DOHH2 (cell line): ENCODE results near the gene MYH6.

Experiments
- H3F3A ChIP-seq: fragments of 200-600 bp; sonication (generic), shearing (Covaris generic); 2 replicates; pipeline ENCODE4 v1.6.0; 2016; ENCODE audit warnings: antibody characterized with exemption, mild to moderate bottlenecking; ENCODE audit not compliant: control insufficient read depth, insufficient read depth
- H3K27ac ChIP-seq: fragments of 200-600 bp; sonication (generic); 2 replicates; pipeline ENCODE4 v1.5.1; 2014; ENCODE audit warnings: low read depth, mild to moderate bottlenecking, low read length, moderate library complexity
- H3K27me3 ChIP-seq: fragments of 200-600 bp; sonication (generic); 2 replicates; pipeline ENCODE4 v1.6.1; 2014; ENCODE audit warnings: mild to moderate bottlenecking, low read length, mixed read lengths; ENCODE audit not compliant: control insufficient read depth
- H3K36me3 ChIP-seq: fragments of 200-600 bp; sonication (generic); 2 replicates; pipeline ENCODE4 v1.6.1; 2014; ENCODE audit warnings: mild to moderate bottlenecking, low read length, moderate library complexity, mixed read lengths; ENCODE audit not compliant: control insufficient read depth
- H3K4me1 ChIP-seq: fragments of 200-600 bp; sonication (generic); 2 replicates; pipeline ENCODE4 v1.6.1; 2014; ENCODE audit warnings: mild to moderate bottlenecking, low read length, mixed read lengths; ENCODE audit not compliant: control insufficient read depth
- H3K4me2 ChIP-seq: fragments of 200-600 bp; sonication (generic); 2 replicates; pipeline ENCODE4 v1.6.0; 2014; ENCODE audit warnings: mild to moderate bottlenecking, low read length, moderate library complexity
- H3K4me3 ChIP-seq: fragments of 200-600 bp; sonication (generic); 2 replicates; pipeline ENCODE4 v1.5.1; 2014; ENCODE audit warnings: mild to moderate bottlenecking, low read length, mixed read lengths
- H3K79me2 ChIP-seq: fragments of 200-600 bp; sonication (generic); 2 replicates; pipeline ENCODE4 v1.6.1; 2014; ENCODE audit warnings: mild to moderate bottlenecking, low read length, mixed read lengths; ENCODE audit not compliant: control insufficient read depth
- H3K9me2 ChIP-seq: fragments of 200-600 bp; sonication (generic); replicated peaks from 2 replicates; pipeline ENCODE4 v1.6.1; 2014; ENCODE audit warnings: mild to moderate bottlenecking, low read length, mixed read lengths; ENCODE audit not compliant: control insufficient read depth
- H3K9me3 ChIP-seq: fragments of 200-600 bp; sonication (generic); 2 replicates; pipeline ENCODE4 v1.6.1; 2014; ENCODE audit warnings: antibody characterized with exemption, low read length, mixed read lengths; ENCODE audit not compliant: control insufficient read depth, insufficient read depth
- H4K20me1 ChIP-seq: fragments of 200-600 bp; sonication (generic); 2 replicates; pipeline ENCODE4 v1.6.0; 2014; ENCODE audit warnings: low read depth, mild to moderate bottlenecking, antibody characterized with exemption, low read length, moderate library complexity; ENCODE audit not compliant: control insufficient read depth, insufficient read depth
- EZH2phosphoT487 ChIP-seq: fragments of 200-600 bp; sonication (generic); IDR thresholded peaks from 2 replicates; pipeline ENCODE4 v1.6.1; 2017; ENCODE audit warnings: borderline replicate concordance, mild to moderate bottlenecking, antibody characterized with exemption, low read length, moderate library complexity, mixed read lengths
- TF ChIP-seq, protein P1 (sequence below): fragments of 200-600 bp; sonication (generic); IDR thresholded peaks from one replicate; pipeline ENCODE4 v1.5.1; 2014; ENCODE audit warnings: antibody characterized with exemption, mild to moderate bottlenecking, low read depth, low read length; ENCODE audit not compliant: poor library complexity, severe bottlenecking

The MYH6 gene

DNA sequence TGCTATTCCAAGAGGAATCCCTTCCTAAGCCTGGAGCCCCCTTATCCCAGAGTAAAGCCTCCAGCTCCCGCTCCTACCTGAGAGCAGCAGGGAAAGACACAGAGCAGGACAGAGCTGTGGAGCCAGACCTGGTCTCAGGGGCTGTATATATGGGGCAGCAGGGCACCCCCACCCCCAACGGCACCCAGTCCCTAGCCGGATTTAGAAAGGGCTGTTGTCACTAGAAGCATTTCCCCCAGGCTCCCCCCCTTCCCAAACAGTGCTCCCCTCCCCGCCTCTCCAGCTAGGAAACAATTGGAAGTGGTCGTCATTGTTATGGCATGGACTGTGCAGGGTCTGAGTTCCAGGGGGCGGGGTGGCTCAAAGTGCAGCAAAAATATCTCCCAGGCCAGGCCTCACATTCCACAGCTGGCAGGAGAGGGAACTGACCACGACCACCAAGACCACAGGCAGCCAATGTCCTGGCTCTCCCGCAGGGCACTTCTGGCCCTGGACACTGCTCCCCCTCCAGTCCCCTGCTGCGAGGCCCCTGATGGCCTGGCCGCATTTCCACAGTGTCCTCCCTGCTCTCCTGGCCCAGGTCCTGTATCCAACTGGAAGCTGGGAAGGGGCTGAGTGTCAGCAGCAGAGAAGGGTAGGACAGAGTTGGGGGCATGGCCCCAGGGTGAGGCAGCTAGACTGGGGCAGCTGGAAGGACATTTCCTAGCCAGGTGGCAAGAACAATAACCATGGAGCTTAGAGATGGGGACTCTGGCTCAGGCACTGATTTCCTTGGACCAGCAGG is 27.7 kb upstream of the MYH6 start, which contains the start of gene MYH7:
TSS of gene MYH7 (minus strand) at position 118 of the 784 bp plus-strand sequence. CDS start 1,928 bp downstream, outside the sequence.
- Histone ChIP-seq H3K9me2 (no peaks in the 10 kb centered on the region), H3K36me3 (no peaks in the 10 kb centered on the region), H3K4me2 (no peak within 1 kb of the TSS), H3K27ac (no peak within 1 kb of the TSS), H3K4me1 (no peaks in the 10 kb centered on the region), H3K4me3 (no peak within 1 kb of the TSS), H3F3A (no peaks in the 10 kb centered on the region), H4K20me1 (no peaks in the 10 kb centered on the region), H3K79me2 (no peaks in the 10 kb centered on the region), H3K27me3 (no peaks in the 10 kb centered on the region), H3K9me3 (no peaks in the 10 kb centered on the region)
- TF ChIP-seq, protein P1, sequence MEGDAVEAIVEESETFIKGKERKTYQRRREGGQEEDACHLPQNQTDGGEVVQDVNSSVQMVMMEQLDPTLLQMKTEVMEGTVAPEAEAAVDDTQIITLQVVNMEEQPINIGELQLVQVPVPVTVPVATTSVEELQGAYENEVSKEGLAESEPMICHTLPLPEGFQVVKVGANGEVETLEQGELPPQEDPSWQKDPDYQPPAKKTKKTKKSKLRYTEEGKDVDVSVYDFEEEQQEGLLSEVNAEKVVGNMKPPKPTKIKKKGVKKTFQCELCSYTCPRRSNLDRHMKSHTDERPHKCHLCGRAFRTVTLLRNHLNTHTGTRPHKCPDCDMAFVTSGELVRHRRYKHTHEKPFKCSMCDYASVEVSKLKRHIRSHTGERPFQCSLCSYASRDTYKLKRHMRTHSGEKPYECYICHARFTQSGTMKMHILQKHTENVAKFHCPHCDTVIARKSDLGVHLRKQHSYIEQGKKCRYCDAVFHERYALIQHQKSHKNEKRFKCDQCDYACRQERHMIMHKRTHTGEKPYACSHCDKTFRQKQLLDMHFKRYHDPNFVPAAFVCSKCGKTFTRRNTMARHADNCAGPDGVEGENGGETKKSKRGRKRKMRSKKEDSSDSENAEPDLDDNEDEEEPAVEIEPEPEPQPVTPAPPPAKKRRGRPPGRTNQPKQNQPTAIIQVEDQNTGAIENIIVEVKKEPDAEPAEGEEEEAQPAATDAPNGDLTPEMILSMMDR: no peak
- no peak for TF ChIP-seq EZH2phosphoT487

DNA sequence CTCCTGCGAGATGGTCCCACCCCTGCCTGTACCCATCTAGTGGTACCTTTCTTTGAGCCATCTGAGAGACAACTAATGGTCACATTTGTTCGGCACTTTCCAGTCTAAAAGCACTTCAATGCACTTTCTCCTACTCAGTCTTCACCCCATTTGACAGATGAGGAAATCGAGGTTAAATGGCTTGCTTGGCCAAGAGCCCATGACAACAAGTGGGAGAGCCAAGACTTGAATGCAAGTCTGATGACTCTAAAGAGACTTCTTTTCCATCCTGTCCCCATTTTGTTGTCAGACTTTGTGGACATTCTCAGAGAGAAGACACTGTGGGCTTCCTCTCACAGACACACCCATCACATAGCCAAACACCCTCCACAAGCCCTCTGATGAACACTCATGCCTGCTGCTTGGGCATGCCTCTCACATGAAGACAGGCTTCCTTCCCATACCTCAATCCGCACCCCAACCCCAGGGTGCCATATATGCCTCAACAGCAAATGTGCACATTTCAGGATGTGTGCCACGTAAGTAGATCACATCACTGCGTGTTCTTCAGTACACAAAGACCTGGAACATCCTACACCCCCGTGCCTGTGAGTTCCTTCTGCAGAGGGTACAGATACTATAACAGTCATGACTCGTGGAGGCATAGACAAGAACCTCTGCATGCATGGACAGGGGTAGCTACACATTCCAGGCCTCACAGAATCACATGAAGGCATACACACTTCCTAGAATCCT is 26.6 kb upstream of the MYH6 start:
- H3K36me3 ChIP-seq: no peaks in the 10 kb centered on the region
- no peaks in the 10 kb centered on the region for H4K20me1 ChIP-seq
- no peaks in the 10 kb centered on the region for H3K27me3 ChIP-seq
- no peak overlapping the region for H3K4me3 ChIP-seq
- no peaks in the 10 kb centered on the region for H3K9me2 ChIP-seq
- H3K27ac ChIP-seq: no peak overlapping the region
- no peaks in the 10 kb centered on the region for H3K79me2 ChIP-seq
- H3K4me1 ChIP-seq: no peaks in the 10 kb centered on the region
- H3K4me2 ChIP-seq: no peak overlapping the region
- TF ChIP-seq EZH2phosphoT487: no peak
- TF ChIP-seq, protein P1: no peak
- H3K9me3 ChIP-seq: no peaks in the 10 kb centered on the region
- H3F3A ChIP-seq: no peaks in the 10 kb centered on the region

DNA sequence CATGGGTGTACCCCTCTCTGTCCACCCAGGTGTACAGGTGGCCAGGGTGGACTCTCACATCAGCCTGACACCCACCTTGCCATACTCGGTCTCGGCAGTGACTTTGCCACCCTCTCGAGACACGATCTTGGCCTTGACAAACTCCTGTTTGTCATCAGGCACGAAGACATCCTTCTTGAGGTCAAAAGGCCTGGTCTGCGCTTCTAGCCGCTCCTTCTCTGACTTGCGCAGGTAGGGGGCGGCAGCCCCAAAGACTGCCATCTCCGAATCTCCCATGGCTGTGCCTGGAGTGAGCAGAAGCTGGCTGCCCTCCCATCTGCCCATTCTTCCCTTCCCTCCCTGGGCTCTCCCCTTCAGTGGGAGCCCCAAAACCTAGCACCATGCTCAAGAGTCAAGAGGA is 25.4 kb upstream of the MYH6 start:
- Histone ChIP-seq H3K4me2 (no peak overlapping the region), H3K4me3 (no peak overlapping the region), H3K9me2 (no peaks in the 10 kb centered on the region), H3K4me1 (no peaks in the 10 kb centered on the region), H3K9me3 (no peaks in the 10 kb centered on the region), H4K20me1 (no peaks in the 10 kb centered on the region), H3K79me2 (no peaks in the 10 kb centered on the region), H3K27ac (no peak overlapping the region), H3K27me3 (no peaks in the 10 kb centered on the region), H3K36me3 (no peaks in the 10 kb centered on the region), H3F3A (no peaks in the 10 kb centered on the region)
- TF ChIP-seq, protein P1: no peak
- TF ChIP-seq EZH2phosphoT487: no peak
